HepG2 (cell line): ENCODE data around the gene SIK2. TPM values are rescaled to one million over a fixed set of nuclear protein-coding genes. Genes with fewer than 3 reads are reported as not detected.

ENCODE experiments used
- ATAC-seq: fragments of 200-7000 bp; cut with Tn5 transposase; 3 replicates; pipeline ENCODE4 v1.9.1; 2020; ENCODE audit warnings: mild to moderate bottlenecking, moderate library complexity
- BruUV-seq: library from RNA; stranded (reverse); fragments of 400-500 nt; replicated peaks from 2 replicates; lab custom pipeline; 2021; lab: Mats Ljungman, UMichigan
- CTCF ChIA-PET: fragments of 300-600 bp; formaldehyde crosslinking; extraction: SDS; loops from one replicate; lab custom pipeline; 2021; ENCODE audit warnings: low total read pairs, inconsistent platforms, low intra/inter-chr PET ratio; lab: Yijun Ruan, JAX
- POLR2A ChIA-PET: fragments of 350-600 bp; sonication (Branson Sonifier 250); formaldehyde crosslinking; loops from one replicate; lab custom pipeline; 2020; ENCODE audit warnings: antibody characterized with exemption, inconsistent platforms; lab: Yijun Ruan, JAX
- DNase-seq: peaks from one replicate; pipeline ENCODE4 v3.0.0-alpha.2; 2015; ENCODE audit warnings: low spot score
- FAIRE-seq: peaks from 3 replicates; lab custom pipeline; 2011; peaks lifted over from hg19 to GRCh38; lab: Jason Lieb, UNC
- H2AFZ ChIP-seq: one replicate; pipeline ENCODE4 v1.6.1; 2011; ENCODE audit warnings: low read length, inconsistent platforms
- H3K27ac ChIP-seq: fragments of 300-600 bp; 3 replicates; pipeline ENCODE4 v1.8.0; 2011; ENCODE audit warnings: mixed run types, mild to moderate bottlenecking, mixed read lengths, low read length, inconsistent platforms; ENCODE audit not compliant: insufficient read depth; ENCODE audit errors: extremely low read length
- H3K27me3 ChIP-seq, 2 experiments: fragments of 200-600 bp in 1 of 2; 2 replicates in 1 of 2; 3 replicates in 1 of 2; pipeline versions ENCODE4 v1.6.0 to v1.8.0; 2011; ENCODE audit warnings: low read length in 2 of 2, mild to moderate bottlenecking in 2 of 2, moderate library complexity in 2 of 2, inconsistent platforms in 1 of 2; ENCODE audit not compliant: insufficient read depth in 2 of 2, control insufficient read depth in 1 of 2
- H3K36me3 ChIP-seq, 2 experiments: fragments of 200-600 bp in 1 of 2; replicated peaks in 1 of 2; 2 replicates in 1 of 2; 3 replicates in 1 of 2; pipeline versions ENCODE4 v1.5.1 to v1.8.0; 2011; ENCODE audit warnings: low read length in 2 of 2, inconsistent platforms in 1 of 2; ENCODE audit not compliant: insufficient read depth in 2 of 2, control insufficient read depth in 1 of 2
- H3K4me1 ChIP-seq: 2 replicates; pipeline ENCODE4 v1.5.1; 2012; ENCODE audit warnings: low read length, inconsistent platforms; ENCODE audit not compliant: insufficient read depth
- H3K4me2 ChIP-seq: 2 replicates; pipeline ENCODE4 v1.6.0; 2011; ENCODE audit warnings: low read depth, low read length, inconsistent platforms
- H3K4me3 ChIP-seq, 3 experiments: fragments of 200-600 bp in 1 of 3; sonication (generic), shearing (Covaris generic) in 1 of 3; replicated peaks in 1 of 3; 2 replicates each; pipeline ENCODE4 v1.5.1; 2011 to 2016; ENCODE audit warnings: low read length in 3 of 3, inconsistent platforms in 2 of 3, low read depth in 2 of 3, mild to moderate bottlenecking in 2 of 3, control low read depth in 1 of 3, mixed read lengths in 1 of 3; ENCODE audit not compliant: insufficient read depth in 1 of 3
- H3K79me2 ChIP-seq: one replicate; pipeline ENCODE4 v1.6.1; 2011; ENCODE audit warnings: low read length, inconsistent platforms; ENCODE audit not compliant: insufficient read depth
- H3K9ac ChIP-seq: 2 replicates; pipeline ENCODE4 v1.6.0; 2011; ENCODE audit warnings: mild to moderate bottlenecking, low read depth, low read length, inconsistent platforms; ENCODE audit not compliant: insufficient read depth
- H3K9me3 ChIP-seq: 2 replicates; pipeline ENCODE4 v1.5.1; 2012; ENCODE audit warnings: mild to moderate bottlenecking, low read length
- H4K20me1 ChIP-seq: 2 replicates; pipeline ENCODE4 v1.6.0; 2011; ENCODE audit warnings: inconsistent platforms, mild to moderate bottlenecking, low read length, moderate library complexity; ENCODE audit not compliant: insufficient read depth
- BHLHE40 ChIP-seq: IDR thresholded peaks from 2 replicates; pipeline ENCODE4 v1.6.1; 2011; ENCODE audit warnings: low read length, improper control_type of control experiment
- CEBPB ChIP-seq: IDR thresholded peaks from 2 replicates; pipeline ENCODE4 v1.6.1; 2011; ENCODE audit warnings: low read depth, low read length, improper control_type of control experiment, borderline replicate concordance
- CEBPG ChIP-seq: IDR thresholded peaks from 2 replicates; pipeline ENCODE4 v1.6.1; 2016
- FOXA3 ChIP-seq: IDR thresholded peaks from 2 replicates; pipeline ENCODE4 v1.6.1; 2016; ENCODE audit warnings: missing genetic modification reagents, missing compliant biosample characterization
- GATAD2A ChIP-seq: IDR thresholded peaks from 2 replicates; pipeline ENCODE4 v1.6.1; 2016
- GTF2F1 ChIP-seq: fragments of 150-350 bp; IDR thresholded peaks from 2 replicates; pipeline ENCODE4 v1.6.1; 2014; ENCODE audit warnings: low read length
- PHB2 ChIP-seq: fragments of 450-650 bp; IDR thresholded peaks from 2 replicates; pipeline ENCODE4 v1.6.1; 2018; ENCODE audit not compliant: partially characterized antibody
- RARG ChIP-seq: sonication (generic); formaldehyde crosslinking; IDR thresholded peaks from 2 replicates; pipeline ENCODE4 v1.4.0; 2020; ENCODE audit warnings: low read depth, mild to moderate bottlenecking, missing genetic modification reagents
- SOX13 ChIP-seq, 3 experiments: fragments of 450-650 bp in 1 of 3; sonication (generic) in 1 of 3; formaldehyde crosslinking in 1 of 3; IDR thresholded peaks in 2 of 3; conservative IDR thresholded peaks in 1 of 3; 2 replicates each; pipeline versions ENCODE4 v1.5.0 to v1.6.1; 2016 to 2020; ENCODE audit warnings: antibody characterized with exemption in 1 of 3, mild to moderate bottlenecking in 1 of 3, missing compliant biosample characterization in 1 of 3, missing genetic modification reagents in 1 of 3, moderate library complexity in 1 of 3
- SOX5 ChIP-seq: IDR thresholded peaks from 2 replicates; pipeline ENCODE4 v1.6.1; 2016; ENCODE audit warnings: borderline replicate concordance
- SOX6 ChIP-seq, 2 experiments: fragments of 450-650 bp in 1 of 2; sonication (generic) in 1 of 2; formaldehyde crosslinking in 1 of 2; IDR thresholded peaks; 2 replicates each; pipeline versions ENCODE4 v1.4.0 to v1.6.1; 2017 to 2020; ENCODE audit warnings: antibody characterized with exemption in 1 of 2, mild to moderate bottlenecking in 1 of 2, missing genetic modification reagents in 1 of 2
- ZFP36L1 ChIP-seq: sonication (generic); formaldehyde crosslinking; IDR thresholded peaks from 2 replicates; pipeline ENCODE4 v1.8.0; 2022; ENCODE audit warnings: mild to moderate bottlenecking, missing genetic modification reagents, moderate library complexity
- WGBS: methylation state at CpG from one replicate; pipeline ENCODE4 v1.1.6; 2017; ENCODE audit warnings: low lambda C conversion rate; 5-methylcytosine and 5-hydroxymethylcytosine counted together
- in situ Hi-C: cut with HindIII; loops from 2 replicates; pipeline ENCODE4 v1.10.0; 2017; ENCODE audit warnings: low pct_unique_long_range_greater_than_20kb; ENCODE audit not compliant: extremely low pct_ligation_motif_present
- intact Hi-C: fragments of 100-400 bp; cut with micrococcal nuclease; formaldehyde crosslinking; loops from one replicate; pipeline ENCODE4 v1.10.0; 2022; ENCODE audit not compliant: unreplicated experiment
- polyA plus RNA-seq, 8 experiments: library from polyadenylated mRNA; depleted of rRNA in 3 of 8; stranded (reverse) in 7 of 8; unstranded in 1 of 8; fragments of >200 nt; fragmentation: Illumina TruSeq in 4 of 8; extraction: Trizol in 4 of 8; gene quantifications; 2 replicates each; pipeline versions ENCODE4 v1.2.1 to v1.2.3, GENCODE V29; 2011 to 2016; ENCODE audit warnings: low read depth in 4 of 8, missing spikeins in 1 of 8, mixed read lengths in 1 of 8; ENCODE audit not compliant: insufficient read depth in 1 of 8
- total RNA-seq, 5 experiments: library from RNA; depleted of rRNA; stranded (reverse); fragments of >200 nt; fragmentation: Illumina TruSeq; extraction: Trizol; gene quantifications; 2 replicates each; pipeline ENCODE4 v1.2.3, GENCODE V29; 2016; ENCODE audit warnings: low read depth in 1 of 5

The SIK2 gene
- total and polyA plus RNA-seq, 2 of the 13 experiments (the other 11 are each of a cell fraction or from before 2014, with no cell fraction given): 8.1 to 15.4 TPM

DNA sequence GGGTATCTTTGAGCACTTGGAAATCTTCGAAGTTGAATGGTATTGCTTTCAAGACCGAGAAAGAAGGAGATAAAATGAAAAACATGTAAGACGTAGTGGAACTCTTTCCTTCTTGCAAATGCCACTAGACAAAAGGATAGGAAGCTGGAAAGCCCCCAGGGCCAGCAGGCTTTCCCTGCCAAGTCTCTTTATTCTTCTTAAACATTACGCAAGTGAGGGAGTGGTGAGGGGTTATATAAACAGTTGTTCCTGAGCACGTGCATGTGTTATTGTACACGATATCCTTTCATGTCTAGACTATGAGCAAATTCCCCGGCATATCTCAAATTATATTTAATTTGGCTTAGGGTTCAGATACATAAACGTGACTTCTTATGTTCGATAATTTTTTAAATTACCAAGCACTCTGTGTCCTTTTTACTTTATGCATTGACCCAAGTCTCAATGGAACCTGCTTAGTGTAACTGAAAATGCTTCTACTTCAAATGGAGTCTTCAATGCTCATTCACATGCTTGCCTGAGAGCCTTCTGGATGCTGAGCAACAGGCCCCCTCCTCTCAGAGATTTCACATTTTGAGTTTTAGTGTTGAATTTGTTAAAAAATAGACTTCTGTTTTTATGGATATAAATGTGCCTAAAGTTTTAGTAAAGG lies 104.9 kb downstream of the SIK2 start:
- no peaks in the 10 kb centered on the region for H3K9me3 ChIP-seq
- BruUV-seq: no TSS peak
- WGBS: 71% methylated on average over 9 of the region's 9 CpGs
- H3K4me2 ChIP-seq: no peak overlapping the region
- H3K9ac ChIP-seq: no peak overlapping the region
- H4K20me1 ChIP-seq: no peaks in the 10 kb centered on the region
- POLR2A ChIA-PET: interaction anchor here (0.7 kb wide), 1 partner anchor 20 kb away, joined by 3 read pairs; no protein-coding TSS in a partner anchor
- intact Hi-C loops: no loop called here
- ATAC-seq: no peak
- H2AFZ ChIP-seq: no peak overlapping the region
- H3K4me1 ChIP-seq: 0 out of 2 replicates have a peak, but pooled peaks cover 5% of the 10 kb centered on the region
- peak; percentile 24 for DNase-seq
- H3K79me2 ChIP-seq: no peaks in the 10 kb centered on the region
- no peak overlapping the region for H3K4me3 ChIP-seq
- TF ChIP-seq RARG (CRISPR knock-in tag) (no peak), GATAD2A (CRISPR knock-in tag) (peak; percentile 26; the same call in 1 of the 2 replicates), CEBPB (peak; percentile 45; the same call in 1 of the 2 replicates), GTF2F1 (no peak), FOXA3 (CRISPR knock-in tag) (0 out of 2 replicates have a peak, but pooled peaks have one; percentile 8), SOX6 (IDR thresholded peaks at IDR 0.05) (no peak), SOX6 (CRISPR knock-in tag; IDR thresholded peaks at IDR 0.05) (peak; percentile 67), BHLHE40 (peak; percentile 56; the same call in 1 of the 2 replicates), ZFP36L1 (no peak), SOX5 (CRISPR knock-in tag) (peak; percentile 26; the same call in 1 of the 2 replicates), SOX13 (IDR thresholded peaks at IDR 0.05) (no peak), SOX13 (CRISPR knock-in tag; conservative IDR thresholded peaks at IDR 0.05 in 1 of 2, IDR thresholded peaks at IDR 0.05 in 1 of 2) (peak in 1 of 2 experiments; percentile 73; a peak in 2 of 4 replicates), CEBPG (CRISPR knock-in tag) (peak; percentile 57), PHB2 (no peak)
- TF ChIP-seq, all 625 proteins: peak for 8
- Histone ChIP-seq H3K27ac (no peak overlapping the region), H3K27me3 (no peaks in the 10 kb centered on the region), H3K36me3 (peaks cover 23 to 68% of the 10 kb centered on the region in 2 experiments)
- FAIRE-seq: no peak
- in situ Hi-C loops: no loop called here
- CTCF ChIA-PET: no interaction called here
